ENCODE results near the gene KLHL17.

KLHL17 gene

GRCh38 chr1:951364-951763 is 9.0 kb upstream of the KLHL17 start:
- TF ChIP-seq REST (IDR thresholded peaks at IDR 0.05; ENCODE audit: insufficient replicate concordance, low read depth) (no peak), POLR2AphosphoS5 (IDR thresholded peaks at IDR 0.05; ENCODE audit: low read depth) (no peak)
- TF ChIP-seq, protein P1, sequence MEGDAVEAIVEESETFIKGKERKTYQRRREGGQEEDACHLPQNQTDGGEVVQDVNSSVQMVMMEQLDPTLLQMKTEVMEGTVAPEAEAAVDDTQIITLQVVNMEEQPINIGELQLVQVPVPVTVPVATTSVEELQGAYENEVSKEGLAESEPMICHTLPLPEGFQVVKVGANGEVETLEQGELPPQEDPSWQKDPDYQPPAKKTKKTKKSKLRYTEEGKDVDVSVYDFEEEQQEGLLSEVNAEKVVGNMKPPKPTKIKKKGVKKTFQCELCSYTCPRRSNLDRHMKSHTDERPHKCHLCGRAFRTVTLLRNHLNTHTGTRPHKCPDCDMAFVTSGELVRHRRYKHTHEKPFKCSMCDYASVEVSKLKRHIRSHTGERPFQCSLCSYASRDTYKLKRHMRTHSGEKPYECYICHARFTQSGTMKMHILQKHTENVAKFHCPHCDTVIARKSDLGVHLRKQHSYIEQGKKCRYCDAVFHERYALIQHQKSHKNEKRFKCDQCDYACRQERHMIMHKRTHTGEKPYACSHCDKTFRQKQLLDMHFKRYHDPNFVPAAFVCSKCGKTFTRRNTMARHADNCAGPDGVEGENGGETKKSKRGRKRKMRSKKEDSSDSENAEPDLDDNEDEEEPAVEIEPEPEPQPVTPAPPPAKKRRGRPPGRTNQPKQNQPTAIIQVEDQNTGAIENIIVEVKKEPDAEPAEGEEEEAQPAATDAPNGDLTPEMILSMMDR (IDR thresholded peaks at IDR 0.05; ENCODE audit: insufficient read depth, low read length) = no peak
- no peak for DNase-seq (ENCODE audit: low read depth in 1 of 2, low spot score in 1 of 2)
- Histone ChIP-seq H3K27ac (replicated peaks) (no peak overlapping the region), H3K4me3 (replicated peaks; ENCODE audit: insufficient read depth, low read length) (no peak overlapping the region), H3K27me3 (ENCODE audit: insufficient read depth, poor library complexity, severe bottlenecking) (no peaks in the 10 kb centered on the region)

DNA sequence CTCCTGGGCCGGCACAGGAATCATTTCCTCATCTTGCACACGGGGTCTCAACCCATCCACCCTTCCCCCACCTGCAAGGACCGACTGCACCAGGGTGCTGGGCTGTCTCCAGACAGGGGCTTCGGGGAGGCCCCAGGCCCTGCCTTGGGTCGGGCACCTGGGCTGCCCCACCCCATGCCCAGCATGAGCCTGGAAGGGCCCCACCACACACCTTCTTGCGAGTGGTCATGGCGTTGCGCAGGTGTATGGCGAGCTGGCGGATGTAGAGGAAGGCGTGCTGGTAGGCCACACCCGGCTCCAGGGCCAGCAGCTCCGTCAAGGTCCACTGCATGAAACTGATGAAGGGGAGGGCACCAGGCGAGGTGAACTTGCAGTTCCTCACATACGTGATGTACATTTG is 8.2 kb upstream of the KLHL17 start:
- TF ChIP-seq, protein P1 (IDR thresholded peaks at IDR 0.05; ENCODE audit: insufficient read depth, low read length) = no peak
- TF ChIP-seq SPI1 (IDR thresholded peaks at IDR 0.05; ENCODE audit: borderline replicate concordance, low read depth) = no peak
- no peak for TF ChIP-seq GABPA (IDR thresholded peaks at IDR 0.05; ENCODE audit: low read depth)
- TF ChIP-seq REST (IDR thresholded peaks at IDR 0.05; ENCODE audit: insufficient replicate concordance, low read depth) = no peak

GRCh38 chr1:952603-953002 is 7.8 kb upstream of the KLHL17 start:
- H3K4me3 ChIP-seq (replicated peaks; ENCODE audit: insufficient read depth, low read length) = no peak overlapping the region
- H3K27me3 ChIP-seq (ENCODE audit: insufficient read depth, poor library complexity, severe bottlenecking) = no peaks in the 10 kb centered on the region
- DNase-seq (ENCODE audit: low read depth in 1 of 2, low spot score in 1 of 2) = no peak
- H3K27ac ChIP-seq (replicated peaks) = no peak overlapping the region
- no peak for TF ChIP-seq REST (IDR thresholded peaks at IDR 0.05; ENCODE audit: insufficient replicate concordance, low read depth)
- TF ChIP-seq SPI1 (IDR thresholded peaks at IDR 0.05; ENCODE audit: borderline replicate concordance, low read depth) = no peak
- TF ChIP-seq, protein P1 (IDR thresholded peaks at IDR 0.05; ENCODE audit: insufficient read depth, low read length) = no peak
- TF ChIP-seq GABPA (IDR thresholded peaks at IDR 0.05; ENCODE audit: low read depth) = no peak
- no peak; the same call in 1 of the 2 replicates for TF ChIP-seq POLR2AphosphoS5 (IDR thresholded peaks at IDR 0.05; ENCODE audit: low read depth)

More for the DNA sequence above, 8.2 kb upstream of the KLHL17 start:
- Histone ChIP-seq H3K27me3 (ENCODE audit: insufficient read depth, poor library complexity, severe bottlenecking) (no peaks in the 10 kb centered on the region), H3K4me3 (replicated peaks; ENCODE audit: insufficient read depth, low read length) (no peak overlapping the region), H3K27ac (replicated peaks) (no peak overlapping the region)
- no peak for DNase-seq (ENCODE audit: low read depth in 1 of 2, low spot score in 1 of 2)

All from HL-60 (cell line).